Stimulated activated CD8-positive, alpha-beta memory T cell treated with anti-CD3 and anti-CD28 coated beads, Interleukin-2, amount 100 ng/mL, for 48 hours (primary cell): Measurements from ENCODE around the gene VEZT.

Experiments used
- DNase-seq, 2 donors: peaks; one replicate each; pipeline ENCODE4 v3.0.0-alpha.2; 2020; ENCODE audit warnings: low read depth in 2 of 2

The VEZT gene

DNA sequence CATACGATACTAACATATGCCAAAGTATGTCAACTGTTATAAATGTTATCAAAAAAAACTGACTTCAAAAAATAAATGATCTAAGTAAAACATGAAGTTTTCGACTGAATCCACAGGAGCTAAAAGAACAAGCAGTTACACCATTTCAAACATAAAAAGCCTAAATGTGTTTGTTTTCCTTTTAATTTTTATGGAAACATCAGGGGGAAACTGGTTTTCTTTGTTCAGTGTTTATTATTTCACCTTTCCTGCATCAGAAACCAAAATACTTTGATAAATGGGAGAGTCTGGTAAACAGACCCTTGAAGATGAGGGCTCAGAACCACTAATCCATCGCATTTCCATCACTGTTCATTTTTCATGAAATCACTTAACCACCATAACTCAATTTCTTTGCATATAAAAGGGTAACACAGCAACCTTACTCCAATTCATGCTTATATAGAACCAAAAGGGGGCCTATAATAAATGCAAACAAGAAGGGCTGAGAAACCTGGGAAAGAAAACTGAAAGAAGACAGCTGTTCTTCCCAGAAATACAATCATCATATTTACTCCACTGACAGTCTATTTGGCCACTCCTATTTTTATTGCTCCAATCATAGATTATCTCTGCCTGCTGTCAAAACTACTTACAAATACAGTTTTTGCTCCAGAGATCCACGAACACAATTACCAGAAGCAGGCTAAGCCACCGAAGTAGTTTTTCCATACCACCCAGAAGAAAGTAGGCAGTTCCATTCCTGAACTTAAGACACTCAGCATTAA is 17.3 kb upstream of the VEZT start:
- DNase-seq = no peak

DNA sequence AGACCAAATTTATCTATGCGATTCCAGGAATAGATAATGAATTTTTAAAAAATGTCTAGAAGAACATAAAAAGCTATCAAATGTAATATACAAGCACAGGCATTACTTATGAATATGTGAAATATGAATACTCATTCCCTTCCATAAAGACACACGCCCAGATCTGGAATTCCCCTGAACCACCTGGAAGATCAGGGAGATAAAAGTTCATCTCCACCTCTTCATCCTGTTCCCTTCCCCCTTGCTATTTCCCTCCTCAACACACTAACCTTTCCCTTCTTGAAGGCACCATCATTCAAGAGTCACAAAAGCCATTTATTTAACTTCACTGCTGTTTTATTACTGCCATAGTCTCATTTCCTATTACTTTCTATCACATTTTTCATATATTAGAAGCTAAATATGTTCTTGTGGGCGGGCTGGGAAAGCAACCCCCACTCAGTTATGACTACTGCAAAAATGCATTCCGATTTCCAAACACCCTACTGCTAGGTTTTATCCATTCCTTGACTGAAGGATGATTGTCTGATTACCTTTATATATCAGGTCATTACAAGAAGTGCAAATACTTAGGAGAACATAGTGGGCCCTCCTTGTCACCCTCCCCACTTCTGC is 16.4 kb upstream of the VEZT start:
- DNase-seq = no peak

DNA sequence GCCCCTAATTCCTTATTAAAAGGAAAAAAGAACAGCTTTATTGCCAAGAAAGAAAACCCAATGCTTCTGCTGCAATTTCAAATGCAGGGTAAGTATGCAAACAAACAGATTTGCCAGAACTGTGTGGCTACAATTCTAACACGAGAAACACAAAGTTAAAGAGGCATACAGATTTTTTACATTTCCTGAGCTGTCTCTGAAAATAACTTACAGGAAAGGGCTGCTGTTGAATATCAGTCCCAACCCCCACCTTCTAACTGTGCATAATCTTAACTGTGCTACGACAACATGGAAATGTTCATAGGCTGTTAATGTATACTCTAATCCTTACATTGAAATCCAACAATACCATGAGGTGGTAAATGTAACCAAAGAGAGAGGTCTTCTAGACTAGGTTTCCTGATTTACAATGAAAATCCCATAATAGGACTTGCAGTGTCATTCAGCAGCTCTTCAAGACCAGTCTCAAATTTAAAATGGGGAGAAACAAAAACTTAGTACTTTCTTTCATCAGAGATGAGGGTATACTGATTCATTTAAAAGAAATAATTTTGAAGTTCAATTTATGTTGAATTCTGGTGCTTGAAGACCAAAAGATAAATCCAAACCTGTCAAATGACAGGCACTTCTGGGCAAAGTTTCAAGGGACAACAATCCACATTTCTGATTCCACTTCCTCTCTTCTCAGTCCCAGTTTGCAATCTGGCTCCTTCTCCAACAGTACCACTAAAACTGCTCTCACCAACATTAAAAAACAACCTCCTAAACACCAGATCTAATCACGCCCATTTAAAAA is 14.7 kb upstream of the VEZT start:
- no peak for DNase-seq

DNA sequence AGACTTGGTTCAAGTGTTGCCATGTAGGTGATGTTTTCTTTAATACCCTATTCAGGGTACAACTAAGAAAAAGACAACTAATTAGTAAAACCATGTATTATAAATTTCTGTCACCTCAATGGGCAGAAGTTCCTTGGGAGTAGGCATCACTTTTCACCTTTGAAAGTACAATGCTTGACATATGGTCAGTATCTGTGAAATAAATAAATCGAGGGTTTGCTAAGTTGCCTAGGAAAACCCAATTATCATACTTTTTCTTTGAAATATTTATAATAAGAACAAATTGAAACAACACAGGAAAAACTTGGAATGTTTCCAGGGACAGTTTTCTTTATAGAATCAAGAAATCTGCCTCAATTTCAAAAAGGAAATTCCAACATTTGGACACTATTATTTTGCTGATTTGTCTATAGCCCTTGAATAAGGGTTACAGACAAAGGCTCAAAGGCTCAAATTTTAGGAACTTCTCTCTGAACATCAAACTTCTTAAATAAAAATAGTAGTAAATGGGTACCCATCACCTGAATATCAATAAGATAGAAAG is 14.0 kb upstream of the VEZT start:
- no peak for DNase-seq

DNA sequence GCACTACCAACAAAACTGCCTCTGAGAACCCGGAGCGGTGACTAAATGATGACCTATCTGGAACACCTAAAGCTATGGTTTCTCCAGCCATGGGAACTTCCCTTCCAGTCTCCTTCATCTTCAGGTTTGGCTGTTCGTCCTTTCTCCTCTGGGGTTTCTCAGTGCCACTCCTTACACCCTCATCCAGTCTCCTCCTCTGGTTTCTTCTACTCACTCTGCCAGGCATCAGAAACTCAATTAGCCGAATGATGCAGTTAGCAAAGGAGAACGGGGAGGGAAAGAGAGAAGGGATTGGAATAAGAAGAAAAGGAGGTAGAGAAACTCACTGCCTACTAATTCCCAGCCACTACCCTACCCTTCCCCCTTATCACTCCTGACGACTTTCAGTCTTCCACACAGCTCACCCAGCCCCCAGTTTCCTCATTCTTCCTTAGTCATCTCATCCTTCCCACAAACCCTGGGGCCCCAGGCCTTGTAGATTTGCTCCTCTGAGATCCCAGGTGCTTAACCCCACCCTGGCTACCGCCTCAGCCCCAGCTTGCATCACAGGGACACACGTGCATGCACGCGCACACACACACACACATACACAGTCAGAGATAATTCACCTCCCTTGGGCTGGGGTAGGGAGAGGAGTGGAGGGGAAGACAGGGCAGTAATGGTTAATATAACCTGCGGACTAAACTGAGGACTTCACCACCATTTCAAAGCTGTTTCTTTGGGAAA is 13.3 kb upstream of the VEZT start:
- no peak for DNase-seq

DNA sequence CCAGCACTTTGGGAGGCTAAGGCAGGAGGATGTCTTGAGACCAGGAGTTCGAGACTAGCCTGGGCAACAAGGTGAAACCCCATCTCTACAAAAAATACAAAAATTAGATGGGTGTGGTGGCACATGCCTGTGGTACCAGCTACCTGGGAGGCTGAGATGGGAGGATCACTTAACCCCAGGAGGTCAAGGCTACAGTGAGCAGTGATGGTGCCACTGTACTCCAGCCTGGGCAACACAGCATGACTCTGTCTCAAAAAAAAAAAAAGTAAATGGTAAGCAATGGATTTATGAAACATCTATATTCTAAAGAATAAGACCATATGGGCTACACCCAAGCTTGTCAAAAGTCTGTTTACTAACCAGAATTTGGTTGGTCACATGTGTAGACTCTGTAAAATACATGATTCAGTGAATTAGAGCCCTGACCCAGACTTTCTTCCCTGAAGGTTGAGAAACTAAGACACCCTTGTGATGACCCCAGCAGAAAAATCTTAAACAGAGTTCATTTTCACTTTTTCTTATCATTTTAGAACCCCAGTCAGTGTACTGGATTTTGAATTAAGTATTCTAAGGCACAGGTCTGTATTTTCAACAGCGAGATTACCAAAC is 12.5 kb upstream of the VEZT start:
- DNase-seq = no peak

DNA sequence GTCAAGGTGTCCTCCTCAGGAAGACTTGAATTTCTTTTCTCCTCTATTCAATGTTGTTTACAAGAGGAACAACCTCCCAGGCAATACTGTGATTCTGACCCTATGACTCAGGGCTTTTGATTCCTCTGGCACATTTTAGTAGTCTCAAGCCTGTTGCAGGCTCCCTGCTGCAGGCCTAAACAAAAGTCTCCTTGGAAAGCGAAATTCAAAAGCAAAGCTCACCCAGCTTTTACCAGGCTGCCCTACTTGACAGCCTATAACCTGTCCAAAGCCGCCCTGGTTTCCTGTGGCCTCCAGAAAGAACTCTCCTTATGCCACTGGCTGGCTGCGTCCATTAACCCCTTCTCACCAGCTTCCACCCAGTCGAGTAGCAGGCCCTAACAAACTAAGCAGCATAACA is 11.9 kb upstream of the VEZT start:
- DNase-seq = no peak

DNA sequence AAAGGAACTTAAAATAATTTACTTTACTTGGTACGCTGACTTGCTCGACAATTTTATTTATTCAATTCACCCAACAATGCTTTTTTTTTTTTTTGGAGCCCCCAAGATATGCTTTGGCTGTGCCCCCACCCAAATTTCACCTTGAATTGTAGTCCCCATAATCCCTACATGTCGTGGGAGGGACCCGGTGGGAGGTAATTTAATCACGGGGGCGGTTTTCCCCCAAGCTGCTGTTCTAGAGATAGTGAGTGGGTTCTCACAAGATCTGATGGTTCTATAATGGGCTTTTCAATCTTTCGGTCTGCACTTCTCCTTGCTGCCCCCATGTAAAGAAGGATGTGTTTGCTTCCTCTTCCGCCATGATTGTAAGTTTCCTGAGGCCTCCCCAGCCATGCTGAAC is 10.7 kb upstream of the VEZT start:
- no peak for DNase-seq

DNA sequence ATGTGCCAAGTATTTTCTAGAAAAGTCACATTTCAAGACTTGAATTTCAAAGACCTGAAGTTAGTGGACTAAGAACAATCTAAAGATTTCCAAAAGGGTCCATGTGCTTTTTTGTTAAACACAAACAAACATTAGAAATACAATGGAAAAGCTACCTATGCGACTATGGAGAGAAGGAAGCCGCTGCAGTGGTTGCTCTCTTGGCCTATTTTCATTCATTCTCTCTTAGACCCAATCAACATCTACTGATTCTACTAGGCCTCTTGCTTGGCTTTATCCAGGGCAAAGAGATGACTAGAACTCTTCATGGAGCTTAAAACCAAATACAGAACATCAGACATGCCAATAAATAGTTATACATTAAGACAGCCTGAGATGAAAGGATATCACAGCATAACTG is 10.2 kb upstream of the VEZT start:
- no peak for DNase-seq

DNA sequence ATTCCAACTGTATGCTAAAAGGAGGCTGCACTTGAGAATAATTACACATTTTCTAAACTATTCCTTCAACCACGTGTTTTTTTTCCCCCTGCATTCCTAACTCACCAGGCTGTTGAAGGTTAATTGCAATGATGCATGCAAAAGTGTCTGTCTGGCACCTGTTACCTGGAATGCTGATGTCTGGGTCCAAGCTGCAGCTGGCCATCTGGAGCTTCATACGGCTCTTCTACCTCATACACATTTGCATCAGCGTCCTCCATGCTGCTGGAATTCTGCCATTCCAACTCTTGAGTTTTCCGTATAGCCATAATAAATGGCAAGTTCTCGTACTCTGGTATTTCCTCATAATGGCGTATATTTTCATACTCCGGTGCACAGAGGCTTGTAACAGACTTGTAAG is 8.9 kb upstream of the VEZT start:
- no peak for DNase-seq

DNA sequence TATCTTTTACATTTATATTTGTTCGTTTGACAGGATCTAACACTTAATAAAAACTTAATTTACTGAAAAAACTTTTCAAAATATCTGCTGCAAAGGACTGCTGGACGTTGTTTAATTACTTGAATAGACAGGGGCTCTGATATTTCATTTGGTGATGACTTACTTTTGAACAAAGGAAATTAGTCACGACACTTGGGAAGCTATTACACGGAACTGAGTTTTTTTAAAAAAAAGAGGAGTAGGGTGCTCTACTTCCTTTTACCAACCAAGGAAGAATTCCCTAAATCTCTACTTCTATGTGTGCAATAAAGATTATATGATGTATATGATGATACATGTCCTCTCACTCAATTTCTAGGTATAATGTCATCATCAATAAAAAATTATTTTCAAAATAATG is 5.0 kb upstream of the VEZT start:
- no peak for DNase-seq

DNA sequence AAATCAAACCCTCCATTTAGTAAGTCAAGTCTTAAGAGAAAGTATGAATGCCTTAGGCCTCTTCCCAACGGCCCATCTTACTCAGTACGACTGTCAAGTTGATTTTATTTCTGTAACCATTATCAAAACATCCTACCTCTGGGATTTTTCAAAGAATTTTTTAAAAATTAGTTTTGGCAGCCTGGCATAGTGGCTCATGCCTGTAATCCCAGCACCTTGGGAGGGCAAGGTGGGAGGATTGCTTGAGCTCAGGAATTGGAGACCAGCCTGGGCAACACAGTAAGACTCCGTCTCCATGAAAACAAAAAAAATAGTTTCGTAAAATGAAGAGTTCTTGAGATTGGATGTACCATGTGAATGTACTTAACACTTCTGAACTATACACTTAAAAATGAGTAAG is 4.5 kb upstream of the VEZT start:
- DNase-seq = no peak

DNA sequence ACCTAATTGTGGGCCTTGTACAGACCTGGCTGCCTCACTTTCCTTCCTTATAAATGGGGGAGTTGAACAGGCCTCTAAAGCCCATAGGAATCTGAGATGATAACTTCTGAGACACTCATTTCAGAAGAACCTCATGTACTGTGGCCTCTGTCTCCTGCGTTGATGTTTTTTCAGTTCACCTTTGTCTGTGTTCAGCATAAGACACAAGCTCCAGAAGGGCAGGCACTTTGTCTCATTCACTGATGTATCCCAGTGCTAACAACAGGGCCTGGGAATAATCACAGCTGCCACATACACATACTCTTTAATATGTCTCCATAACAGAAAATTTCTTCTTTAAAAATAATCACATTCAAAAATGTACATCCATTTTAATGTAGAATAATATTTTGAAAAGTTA is 3.7 kb upstream of the VEZT start:
- no peak for DNase-seq

DNA sequence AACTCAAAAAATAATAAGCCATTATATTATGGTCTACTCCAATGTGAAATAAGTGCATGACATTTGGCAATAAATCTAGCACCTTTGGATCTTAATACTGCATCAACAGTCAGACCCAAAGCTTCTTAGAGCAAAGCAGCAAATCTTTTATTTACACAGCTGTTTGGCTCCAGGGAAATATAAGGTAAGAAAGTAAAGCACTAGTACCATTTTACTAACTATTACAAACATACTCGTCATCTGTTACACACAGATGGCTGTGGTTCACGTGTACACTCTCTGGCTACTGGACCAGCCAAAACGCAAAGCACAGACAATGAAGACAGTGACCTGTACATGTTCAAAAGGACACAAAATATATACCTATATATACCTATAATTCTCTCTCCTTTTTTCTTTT is 3.1 kb upstream of the VEZT start:
- no peak for DNase-seq

DNA sequence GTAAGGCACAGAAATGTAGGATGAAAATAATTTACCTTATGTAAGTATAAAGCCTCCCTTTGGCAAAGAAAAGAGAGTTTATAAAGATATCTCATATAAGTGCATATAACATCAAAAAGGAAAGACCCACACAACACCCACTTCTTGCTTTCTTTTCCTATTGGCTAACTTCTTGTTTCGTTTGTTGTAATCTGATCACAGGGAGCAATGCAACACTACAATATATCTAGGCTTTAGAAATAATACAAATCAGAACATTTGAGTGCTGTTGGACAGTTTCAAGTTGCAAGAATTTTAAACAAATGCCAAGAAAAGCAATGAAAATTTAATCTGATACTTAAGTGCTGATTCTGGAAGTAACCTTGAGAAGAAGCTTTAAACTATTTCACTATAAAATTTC is 1.7 kb upstream of the VEZT start:
- DNase-seq = no peak

DNA sequence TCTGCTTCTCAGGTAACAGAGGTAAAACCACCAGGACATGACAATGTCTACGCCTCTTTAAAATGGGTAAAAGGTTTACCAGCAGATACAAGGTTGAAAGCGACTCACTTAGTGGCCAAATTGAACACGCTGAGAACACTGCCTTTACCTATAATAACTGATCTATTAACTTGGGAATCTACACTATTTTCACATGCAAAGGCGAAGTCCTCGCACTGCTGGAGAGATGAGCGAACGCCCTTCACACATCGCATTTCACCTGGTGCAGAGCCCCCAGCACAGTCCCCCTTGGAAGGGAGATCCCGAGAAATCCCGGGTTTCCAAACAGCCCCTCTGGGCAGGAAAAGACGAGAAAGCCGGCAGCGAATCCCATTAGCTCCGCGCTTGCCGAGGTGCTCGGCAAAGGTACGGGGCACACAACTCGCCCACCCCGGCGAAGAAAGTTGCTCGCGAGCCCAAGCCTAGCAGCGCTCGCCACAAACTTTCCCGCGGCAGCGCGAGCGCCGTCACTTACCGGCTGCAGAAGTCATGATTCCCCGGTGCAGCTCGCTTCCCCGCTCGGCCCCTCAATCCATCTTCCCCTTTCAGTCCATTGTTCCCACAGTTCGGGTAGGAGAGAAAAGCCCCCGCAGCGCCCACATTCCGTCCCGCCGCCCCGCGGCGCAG is 763 bp upstream of the VEZT start:
- no peak for DNase-seq

DNA sequence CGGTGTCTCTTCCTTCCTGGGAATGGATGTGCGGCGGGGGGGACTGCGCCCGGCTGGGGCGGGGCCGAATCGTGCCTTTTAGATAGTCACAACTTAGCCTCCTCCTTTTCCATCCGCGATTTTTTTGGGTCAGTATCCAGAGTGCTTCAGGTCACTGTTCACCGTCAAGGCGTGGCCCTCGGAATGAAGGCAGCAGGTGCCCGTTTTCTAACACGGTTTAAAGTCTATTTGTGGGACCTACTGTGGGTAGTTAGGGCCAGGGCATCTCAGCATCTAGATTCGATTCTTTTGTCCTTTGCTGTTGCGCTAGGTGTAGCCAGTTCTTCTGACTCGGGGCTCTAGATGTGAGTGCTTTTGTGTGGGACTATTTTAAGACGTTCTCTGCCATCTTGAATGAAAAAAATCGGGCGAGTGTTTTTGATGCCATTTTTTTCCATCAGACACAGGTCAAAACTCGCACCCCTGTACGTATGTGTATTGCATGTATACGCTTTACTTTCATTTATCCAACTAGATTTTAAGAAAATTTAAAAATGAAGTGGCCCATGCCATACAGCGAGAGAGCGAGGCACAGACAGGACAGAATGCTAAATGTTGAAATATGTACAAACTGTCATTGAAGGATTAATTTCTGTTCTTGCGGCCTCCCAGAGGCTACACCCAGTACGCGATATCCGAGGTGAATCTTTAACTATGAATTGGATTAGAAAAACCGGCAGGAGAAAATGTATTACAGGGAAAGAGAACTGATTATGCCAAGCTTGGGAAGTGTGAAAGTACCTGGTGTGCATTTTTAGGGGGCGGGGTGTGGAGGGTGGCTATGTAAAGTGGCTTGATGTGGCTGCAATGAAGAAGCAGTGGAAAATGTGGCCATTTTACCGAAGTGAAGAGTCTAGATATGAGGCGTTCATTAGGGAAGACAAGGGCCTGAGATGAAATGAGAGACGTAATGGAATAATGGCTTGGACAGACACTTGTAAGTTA is 835 bp downstream of the VEZT start:
- DNase-seq = peak; percentile 15 to 24

DNA sequence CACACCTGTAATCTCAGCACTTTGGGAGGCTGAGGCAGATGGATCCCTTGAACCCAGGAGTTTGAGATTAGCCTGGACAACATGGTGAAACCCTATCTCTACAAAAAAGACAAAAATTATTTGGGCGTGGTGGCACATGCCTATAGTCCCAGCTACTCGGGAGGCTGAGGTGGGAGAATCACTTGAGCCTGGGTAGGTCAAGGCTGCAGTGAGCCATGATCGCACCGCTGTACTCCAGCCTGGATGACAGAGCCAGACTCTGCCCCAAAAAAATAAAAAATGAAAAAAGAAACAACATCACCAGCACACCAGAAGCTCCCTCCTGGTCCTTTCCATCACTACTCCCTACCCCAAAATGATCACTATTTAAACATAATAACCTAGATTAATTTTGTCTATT is 2.6 kb downstream of the VEZT start:
- DNase-seq = no peak

DNA sequence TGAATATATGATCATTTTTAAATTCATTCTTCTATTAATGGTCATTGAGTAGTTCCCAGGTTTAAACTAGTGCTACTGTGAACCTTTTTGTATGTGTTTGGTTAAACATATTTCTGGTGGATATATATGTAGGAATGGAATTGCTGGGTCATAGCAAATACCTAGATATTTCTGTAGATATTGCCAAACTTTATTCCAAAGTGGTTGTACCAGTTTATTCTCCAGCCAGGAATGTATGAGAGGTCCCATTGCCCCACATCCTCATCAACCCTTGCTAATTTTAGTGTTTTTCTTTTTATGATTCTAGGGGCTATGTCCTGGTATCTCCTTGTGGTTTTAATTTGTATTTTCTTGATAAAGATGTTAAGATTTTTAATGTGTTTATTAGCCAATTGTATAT is 3.1 kb downstream of the VEZT start:
- no peak for DNase-seq
